K562 (cell line): Measurements from ENCODE around the gene FCHO1. TPM values are rescaled to one million over a fixed set of nuclear protein-coding genes. Genes with fewer than 3 reads are reported as not detected.
A peak's percentile ranks its signal among the peaks of the same experiment; 100 is the strongest.

Experiments used
- ARID1B ChIP-seq: fragments of 450-650 bp; IDR thresholded peaks from 2 replicates; pipeline ENCODE4 v1.6.1; 2016; ENCODE audit warnings: antibody characterized with exemption, mild to moderate bottlenecking, inconsistent platforms
- BACH1 ChIP-seq: fragments of 200-800 bp; sonication (Bioruptor generic); IDR thresholded peaks from 2 replicates; pipeline ENCODE4 v1.6.1; 2016; ENCODE audit warnings: missing genetic modification characterization, missing compliant biosample characterization
- C11orf30 ChIP-seq: fragments of 450-650 bp; IDR thresholded peaks from 2 replicates; pipeline ENCODE4 v1.6.1; 2016; ENCODE audit warnings: low read depth, mild to moderate bottlenecking
- CREM ChIP-seq: IDR thresholded peaks from 2 replicates; pipeline ENCODE4 v1.6.1; 2014; ENCODE audit warnings: antibody characterized with exemption, low read depth
- MTA2 ChIP-seq: fragments of 450-650 bp; IDR thresholded peaks from 2 replicates; pipeline ENCODE4 v1.6.1; 2016; ENCODE audit warnings: low read depth
- POLR2G ChIP-seq: fragments of 200-400 bp; formaldehyde crosslinking; IDR thresholded peaks from 2 replicates; pipeline ENCODE4 v1.6.1; 2017; ENCODE audit warnings: low read depth, mild to moderate bottlenecking, antibody characterized with exemption, low read length, moderate library complexity
- RBFOX2 ChIP-seq: fragments of 200-400 bp; formaldehyde crosslinking; IDR thresholded peaks from 2 replicates; pipeline ENCODE4 v1.6.1; 2017; ENCODE audit warnings: low read depth, mild to moderate bottlenecking, low read length, moderate library complexity
- STAG1 ChIP-seq: sonication (generic); formaldehyde crosslinking; IDR thresholded peaks from 2 replicates; pipeline ENCODE4 v1.5.0; 2020; ENCODE audit warnings: missing genetic modification reagents, borderline replicate concordance
- TRIM24 ChIP-seq, 2 experiments: fragments of 450-650 bp; IDR thresholded peaks; 2 replicates each; pipeline ENCODE4 v1.6.1; 2016
- ZNF133 ChIP-seq: fragments of 250-450 bp; sonication (Bioruptor Pico); IDR thresholded peaks from 2 replicates; pipeline ENCODE4 v1.4.0; 2020; ENCODE audit warnings: mild to moderate bottlenecking
- ZNF165 ChIP-seq: fragments of 250-450 bp; sonication (Bioruptor Pico); IDR thresholded peaks from 2 replicates; pipeline ENCODE4 v1.4.0; 2020; ENCODE audit warnings: borderline replicate concordance
- ZNF408 ChIP-seq: fragments of 250-450 bp; sonication (Bioruptor Pico); IDR thresholded peaks from 2 replicates; pipeline ENCODE4 v1.4.0; 2020; ENCODE audit warnings: low read depth, mild to moderate bottlenecking, moderate library complexity
- ZNF431 ChIP-seq: sonication (generic); formaldehyde crosslinking; IDR thresholded peaks from 2 replicates; pipeline ENCODE4 v1.8.0; 2022; ENCODE audit warnings: mild to moderate bottlenecking, missing genetic modification reagents
- polyA plus RNA-seq, 8 experiments: library from polyadenylated mRNA; depleted of rRNA in 4 of 8; stranded (reverse) in 5 of 8; unstranded in 3 of 8; fragments of >200 nt; fragmentation: Nextera tagmentation in 2 of 8; fragmentation: Illumina TruSeq in 1 of 8; extraction: Ambion mirVana in 2 of 8; extraction: Trizol in 1 of 8; gene quantifications; 2 replicates each; pipeline versions ENCODE4 v1.2.1 to v1.2.3, GENCODE V29; 2011 to 2014; ENCODE audit warnings: inconsistent platforms in 1 of 8, missing spikeins in 1 of 8
- total RNA-seq, 7 experiments: library from RNA; depleted of rRNA in 6 of 7; stranded (reverse); fragments of >200 nt in 6 of 7; fragmentation: Illumina TruSeq in 2 of 7; extraction: Trizol in 2 of 7; gene quantifications; 2 replicates each; pipeline versions ENCODE4 v1.2.1 to v1.2.3, GENCODE V29; 2011 to 2021; ENCODE audit warnings: low replicate concordance in 1 of 7
- TF ChIP-seq, protein P1 (sequence below): fragments of 450-650 bp; IDR thresholded peaks from 2 replicates; pipeline ENCODE4 v1.6.1; 2017; ENCODE audit warnings: antibody characterized with exemption, mild to moderate bottlenecking
- TF ChIP-seq, protein P2 (sequence below): fragments of 250-450 bp; sonication (Bioruptor Pico); IDR thresholded peaks from 2 replicates; pipeline ENCODE4 v1.9.0; 2021; ENCODE audit warnings: mild to moderate bottlenecking, inconsistent platforms
- TF ChIP-seq, protein P3 (sequence below): fragments of 250-450 bp; sonication (Bioruptor Pico); IDR thresholded peaks from 2 replicates; pipeline ENCODE4 v1.8.0; 2022; ENCODE audit warnings: inconsistent platforms, mild to moderate bottlenecking, moderate library complexity, borderline replicate concordance
- TF ChIP-seq, protein P4 (sequence below), 2 experiments: IDR thresholded peaks; 2 replicates each; pipeline ENCODE4 v1.6.1; 2011; ENCODE audit warnings: borderline replicate concordance in 1 of 2, control low read depth in 1 of 2, low read depth in 1 of 2, low read length in 1 of 2, mild to moderate bottlenecking in 1 of 2, mixed read lengths in 1 of 2, moderate library complexity in 1 of 2; ENCODE audit not compliant: insufficient read depth in 1 of 2, insufficient read length in 1 of 2, poor library complexity in 1 of 2, severe bottlenecking in 1 of 2; ENCODE audit errors: extremely low read depth in 1 of 2
- TF ChIP-seq, protein P5 (sequence below): fragments of 250-450 bp; sonication (Bioruptor Pico); IDR thresholded peaks from 2 replicates; pipeline ENCODE4 v1.8.0; 2021; ENCODE audit warnings: borderline replicate concordance, mild to moderate bottlenecking, moderate library complexity; ENCODE audit not compliant: poor library complexity, severe bottlenecking

The FCHO1 gene
- total and polyA plus RNA-seq, 9 of the 15 experiments (the other 6 are each of a cell fraction or from before 2014, with no cell fraction given) = 0.21 to 58.9 (median 18.3) TPM

DNA sequence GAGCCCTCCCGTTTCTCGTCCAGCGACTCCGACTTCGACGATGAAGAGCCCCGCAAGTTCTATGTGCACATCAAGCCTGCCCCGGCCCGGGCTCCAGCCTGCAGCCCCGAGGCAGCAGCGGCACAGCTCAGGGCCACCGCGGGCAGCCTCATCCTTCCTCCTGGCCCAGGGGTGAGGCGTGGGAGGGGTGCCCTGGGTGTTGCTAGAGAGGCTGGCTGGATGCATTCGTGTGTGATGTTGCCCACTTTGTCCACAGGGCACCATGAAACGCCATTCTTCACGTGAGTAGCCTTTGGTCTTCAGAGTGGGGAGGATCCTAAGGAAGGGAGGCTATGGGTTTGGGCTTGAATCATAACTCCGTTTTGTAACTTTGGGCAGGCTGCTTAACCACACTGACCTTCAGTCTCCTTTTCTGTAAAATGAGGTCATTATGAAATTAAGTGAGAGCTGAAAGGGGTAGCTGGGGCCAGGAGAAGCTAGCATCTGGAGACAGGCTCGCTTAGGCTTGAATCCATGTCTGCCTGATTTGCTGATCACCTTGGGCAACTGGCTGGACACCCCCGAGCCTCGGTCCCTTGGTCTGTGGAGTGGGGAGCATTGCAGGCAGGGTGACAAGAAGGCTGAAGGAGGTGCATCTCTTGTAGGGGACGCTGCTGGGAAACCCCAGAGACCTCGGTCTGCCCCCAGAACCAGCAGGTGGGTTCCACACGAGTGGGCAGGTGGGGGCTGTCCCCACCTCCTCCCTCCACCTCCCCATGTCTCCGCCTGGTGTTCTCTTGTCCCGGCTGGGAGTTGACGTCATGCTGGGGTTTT lies 24.9 kb downstream of the FCHO1 start (continued):
- TF ChIP-seq, protein P1, sequence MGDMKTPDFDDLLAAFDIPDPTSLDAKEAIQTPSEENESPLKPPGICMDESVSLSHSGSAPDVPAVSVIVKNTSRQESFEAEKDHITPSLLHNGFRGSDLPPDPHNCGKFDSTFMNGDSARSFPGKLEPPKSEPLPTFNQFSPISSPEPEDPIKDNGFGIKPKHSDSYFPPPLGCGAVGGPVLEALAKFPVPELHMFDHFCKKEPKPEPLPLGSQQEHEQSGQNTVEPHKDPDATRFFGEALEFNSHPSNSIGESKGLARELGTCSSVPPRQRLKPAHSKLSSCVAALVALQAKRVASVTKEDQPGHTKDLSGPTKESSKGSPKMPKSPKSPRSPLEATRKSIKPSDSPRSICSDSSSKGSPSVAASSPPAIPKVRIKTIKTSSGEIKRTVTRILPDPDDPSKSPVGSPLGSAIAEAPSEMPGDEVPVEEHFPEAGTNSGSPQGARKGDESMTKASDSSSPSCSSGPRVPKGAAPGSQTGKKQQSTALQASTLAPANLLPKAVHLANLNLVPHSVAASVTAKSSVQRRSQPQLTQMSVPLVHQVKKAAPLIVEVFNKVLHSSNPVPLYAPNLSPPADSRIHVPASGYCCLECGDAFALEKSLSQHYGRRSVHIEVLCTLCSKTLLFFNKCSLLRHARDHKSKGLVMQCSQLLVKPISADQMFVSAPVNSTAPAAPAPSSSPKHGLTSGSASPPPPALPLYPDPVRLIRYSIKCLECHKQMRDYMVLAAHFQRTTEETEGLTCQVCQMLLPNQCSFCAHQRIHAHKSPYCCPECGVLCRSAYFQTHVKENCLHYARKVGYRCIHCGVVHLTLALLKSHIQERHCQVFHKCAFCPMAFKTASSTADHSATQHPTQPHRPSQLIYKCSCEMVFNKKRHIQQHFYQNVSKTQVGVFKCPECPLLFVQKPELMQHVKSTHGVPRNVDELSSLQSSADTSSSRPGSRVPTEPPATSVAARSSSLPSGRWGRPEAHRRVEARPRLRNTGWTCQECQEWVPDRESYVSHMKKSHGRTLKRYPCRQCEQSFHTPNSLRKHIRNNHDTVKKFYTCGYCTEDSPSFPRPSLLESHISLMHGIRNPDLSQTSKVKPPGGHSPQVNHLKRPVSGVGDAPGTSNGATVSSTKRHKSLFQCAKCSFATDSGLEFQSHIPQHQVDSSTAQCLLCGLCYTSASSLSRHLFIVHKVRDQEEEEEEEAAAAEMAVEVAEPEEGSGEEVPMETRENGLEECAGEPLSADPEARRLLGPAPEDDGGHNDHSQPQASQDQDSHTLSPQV = no peak
- TF ChIP-seq, protein P2, sequence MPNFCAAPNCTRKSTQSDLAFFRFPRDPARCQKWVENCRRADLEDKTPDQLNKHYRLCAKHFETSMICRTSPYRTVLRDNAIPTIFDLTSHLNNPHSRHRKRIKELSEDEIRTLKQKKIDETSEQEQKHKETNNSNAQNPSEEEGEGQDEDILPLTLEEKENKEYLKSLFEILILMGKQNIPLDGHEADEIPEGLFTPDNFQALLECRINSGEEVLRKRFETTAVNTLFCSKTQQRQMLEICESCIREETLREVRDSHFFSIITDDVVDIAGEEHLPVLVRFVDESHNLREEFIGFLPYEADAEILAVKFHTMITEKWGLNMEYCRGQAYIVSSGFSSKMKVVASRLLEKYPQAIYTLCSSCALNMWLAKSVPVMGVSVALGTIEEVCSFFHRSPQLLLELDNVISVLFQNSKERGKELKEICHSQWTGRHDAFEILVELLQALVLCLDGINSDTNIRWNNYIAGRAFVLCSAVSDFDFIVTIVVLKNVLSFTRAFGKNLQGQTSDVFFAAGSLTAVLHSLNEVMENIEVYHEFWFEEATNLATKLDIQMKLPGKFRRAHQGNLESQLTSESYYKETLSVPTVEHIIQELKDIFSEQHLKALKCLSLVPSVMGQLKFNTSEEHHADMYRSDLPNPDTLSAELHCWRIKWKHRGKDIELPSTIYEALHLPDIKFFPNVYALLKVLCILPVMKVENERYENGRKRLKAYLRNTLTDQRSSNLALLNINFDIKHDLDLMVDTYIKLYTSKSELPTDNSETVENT (CRISPR knock-in tag) = no peak
- TF ChIP-seq, protein P3, sequence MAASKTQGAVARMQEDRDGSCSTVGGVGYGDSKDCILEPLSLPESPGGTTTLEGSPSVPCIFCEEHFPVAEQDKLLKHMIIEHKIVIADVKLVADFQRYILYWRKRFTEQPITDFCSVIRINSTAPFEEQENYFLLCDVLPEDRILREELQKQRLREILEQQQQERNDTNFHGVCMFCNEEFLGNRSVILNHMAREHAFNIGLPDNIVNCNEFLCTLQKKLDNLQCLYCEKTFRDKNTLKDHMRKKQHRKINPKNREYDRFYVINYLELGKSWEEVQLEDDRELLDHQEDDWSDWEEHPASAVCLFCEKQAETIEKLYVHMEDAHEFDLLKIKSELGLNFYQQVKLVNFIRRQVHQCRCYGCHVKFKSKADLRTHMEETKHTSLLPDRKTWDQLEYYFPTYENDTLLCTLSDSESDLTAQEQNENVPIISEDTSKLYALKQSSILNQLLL (CRISPR knock-in tag) = no peak
- TF ChIP-seq ZNF408 = no peak
- no peak for TF ChIP-seq ARID1B
- TF ChIP-seq STAG1 (CRISPR knock-in tag) = no peak
- no peak for TF ChIP-seq ZNF165
- no peak for TF ChIP-seq TRIM24 (IDR thresholded peaks at IDR 0.05)
- TF ChIP-seq, protein P4, sequence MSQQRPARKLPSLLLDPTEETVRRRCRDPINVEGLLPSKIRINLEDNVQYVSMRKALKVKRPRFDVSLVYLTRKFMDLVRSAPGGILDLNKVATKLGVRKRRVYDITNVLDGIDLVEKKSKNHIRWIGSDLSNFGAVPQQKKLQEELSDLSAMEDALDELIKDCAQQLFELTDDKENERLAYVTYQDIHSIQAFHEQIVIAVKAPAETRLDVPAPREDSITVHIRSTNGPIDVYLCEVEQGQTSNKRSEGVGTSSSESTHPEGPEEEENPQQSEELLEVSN (IDR thresholded peaks at IDR 0.05; ENCODE audit: borderline replicate concordance in 1 of 2, extremely low read depth in 1 of 2, insufficient read depth in 1 of 2, insufficient read length in 1 of 2, low read depth in 1 of 2, low read length in 1 of 2, poor library complexity in 1 of 2, severe bottlenecking in 1 of 2) = no peak
- TF ChIP-seq CREM = no peak
- peak; percentile 43; the same call in 1 of the 2 replicates for TF ChIP-seq RBFOX2
- TF ChIP-seq POLR2G = peak; percentile 63
- no peak for TF ChIP-seq BACH1 (tag)
- no peak for TF ChIP-seq MTA2
- no peak for TF ChIP-seq ZNF431 (CRISPR knock-in tag)
- no peak for TF ChIP-seq C11orf30
- no peak for TF ChIP-seq ZNF133
- TF ChIP-seq, protein P5, sequence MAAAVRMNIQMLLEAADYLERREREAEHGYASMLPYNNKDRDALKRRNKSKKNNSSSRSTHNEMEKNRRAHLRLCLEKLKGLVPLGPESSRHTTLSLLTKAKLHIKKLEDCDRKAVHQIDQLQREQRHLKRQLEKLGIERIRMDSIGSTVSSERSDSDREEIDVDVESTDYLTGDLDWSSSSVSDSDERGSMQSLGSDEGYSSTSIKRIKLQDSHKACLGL (CRISPR knock-in tag) = no peak
